Measurements from ENCODE around the gene NUBP1.

- TF ChIP-seq GATA3 (IDR thresholded peaks at IDR 0.05; ENCODE audit: low read depth, low read length): no peak
- no peak for TF ChIP-seq GATA2 (IDR thresholded peaks at IDR 0.05; ENCODE audit: low read depth, low read length)
These were observed 7.7 kb downstream of the NUBP1 start for GRCh38 chr16:10751291-10751697.
